ENCODE measurements around the gene CEP57. TPM values are rescaled to one million over a fixed set of nuclear protein-coding genes. Genes with fewer than 3 reads are reported as not detected.

CEP57 gene
- total and polyA plus RNA-seq, 2 of the 4 experiments (the other 2 are of a cell fraction), result 14.5 to 30.5 TPM

DNA sequence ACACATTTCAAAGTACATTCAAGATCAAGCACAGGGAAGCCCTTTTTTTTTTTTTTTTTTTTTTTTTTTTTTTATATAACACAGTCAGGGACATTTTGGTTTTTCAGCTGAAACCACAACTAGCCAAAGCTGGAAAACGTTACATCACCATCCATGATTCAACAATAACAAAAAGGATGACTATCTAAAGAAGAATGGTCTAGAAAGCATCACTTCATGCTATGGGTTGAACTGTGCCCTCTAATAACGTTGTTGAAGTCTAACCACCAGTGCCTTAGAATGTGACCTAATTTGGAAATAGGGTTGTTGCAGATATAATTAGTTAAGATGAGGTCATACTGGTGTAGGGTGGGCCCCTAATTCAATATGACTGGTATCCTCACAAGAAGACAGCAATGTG, 87.0 kb downstream of the CEP57 start (continued):
- no peak for TF ChIP-seq MXI1 (IDR thresholded peaks at IDR 0.05; ENCODE audit: borderline replicate concordance, low read depth, low read length)

Small RNA genes lying within 50 kb of the gene (microRNA-seq; reads per million reads assigned to microRNA genes)
- not detected for gene RNA5SP345 (ENCODE audit: insufficient read depth, insufficient read length)

Small RNA genes lying within 50 kb of the gene (small RNA-seq; reads per million reads assigned to genes)
- gene RNA5SP345, result 0 to 0.60 (median 0.34) reads per million in 5 experiments

Other genes starting within 250 kb of the CEP57 start
- 14.3 and 15.8 TPM in 2 replicates for gene FAM76B, start 716 bp upstream of the CEP57 start, total RNA-seq (2012; rRNA removed)
- 9.8 and 12.7 TPM in 2 replicates for gene FAM76B, start 716 bp upstream of the CEP57 start, polyA plus RNA-seq (2012; rRNA removed)
- 30.6 and 36.9 TPM in 2 replicates for gene MTMR2, start 133.6 kb downstream of the CEP57 start, total RNA-seq (2012; rRNA removed)
- 12.3 and 16.6 TPM in 2 replicates for gene MTMR2, start 133.6 kb downstream of the CEP57 start, polyA plus RNA-seq (2012; rRNA removed)

Data from IMR-90 (cell line).